ENCODE measurements around the gene TAF4B. TPM values are rescaled to one million over a fixed set of nuclear protein-coding genes. Genes with fewer than 3 reads are reported as not detected.
"Not testable (repeated sequence)": the region's sequence is repeated elsewhere in the genome, so short reads cannot be mapped to it uniquely, and the experiment has no call there.

Gene TAF4B
- total RNA-seq, 1 donor from 2014 or later = 1.8 TPM

DNA sequence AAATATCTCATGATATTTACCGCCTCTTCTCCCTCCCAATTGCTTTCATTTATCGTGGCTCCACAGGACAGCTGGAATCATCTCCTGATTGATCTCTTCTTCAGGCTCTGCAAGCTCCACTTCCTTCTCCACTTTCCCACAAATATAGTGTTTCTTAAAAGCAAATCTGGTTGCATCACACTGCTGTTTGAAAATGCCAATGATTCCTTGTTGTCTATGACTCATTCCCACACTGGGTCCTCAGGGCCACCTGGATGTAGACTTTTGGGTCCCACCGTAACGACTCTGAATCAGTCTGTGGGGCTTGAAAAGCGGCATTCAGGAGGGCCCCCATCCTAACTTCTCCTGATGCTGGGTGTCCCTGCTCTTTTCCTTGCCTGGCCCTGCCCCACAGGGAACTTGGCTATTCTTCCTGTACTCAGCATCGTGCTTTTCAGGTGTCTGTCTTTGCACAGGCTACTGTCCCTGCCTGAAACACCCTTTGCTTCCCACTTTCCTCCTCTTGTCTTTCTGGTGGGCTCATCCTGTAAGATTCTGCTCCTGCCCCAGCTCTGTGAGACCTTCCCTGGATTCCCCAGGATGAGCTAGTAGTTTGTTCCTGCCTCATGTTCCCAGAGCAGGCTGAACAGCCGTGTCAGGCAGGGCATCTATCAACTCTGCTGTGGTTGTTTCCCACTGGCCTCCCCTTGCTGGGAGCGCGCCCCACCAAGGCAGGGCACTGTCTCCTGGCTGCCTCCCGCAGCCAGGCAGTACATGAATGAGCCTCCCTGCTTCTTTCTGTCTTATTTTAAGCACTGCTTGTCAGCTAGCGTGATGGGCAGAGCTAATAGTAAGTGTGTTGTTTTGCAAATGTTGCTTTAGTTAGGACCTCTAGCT, 210.2 kb downstream of the TAF4B start:
- TF ChIP-seq, protein P1, sequence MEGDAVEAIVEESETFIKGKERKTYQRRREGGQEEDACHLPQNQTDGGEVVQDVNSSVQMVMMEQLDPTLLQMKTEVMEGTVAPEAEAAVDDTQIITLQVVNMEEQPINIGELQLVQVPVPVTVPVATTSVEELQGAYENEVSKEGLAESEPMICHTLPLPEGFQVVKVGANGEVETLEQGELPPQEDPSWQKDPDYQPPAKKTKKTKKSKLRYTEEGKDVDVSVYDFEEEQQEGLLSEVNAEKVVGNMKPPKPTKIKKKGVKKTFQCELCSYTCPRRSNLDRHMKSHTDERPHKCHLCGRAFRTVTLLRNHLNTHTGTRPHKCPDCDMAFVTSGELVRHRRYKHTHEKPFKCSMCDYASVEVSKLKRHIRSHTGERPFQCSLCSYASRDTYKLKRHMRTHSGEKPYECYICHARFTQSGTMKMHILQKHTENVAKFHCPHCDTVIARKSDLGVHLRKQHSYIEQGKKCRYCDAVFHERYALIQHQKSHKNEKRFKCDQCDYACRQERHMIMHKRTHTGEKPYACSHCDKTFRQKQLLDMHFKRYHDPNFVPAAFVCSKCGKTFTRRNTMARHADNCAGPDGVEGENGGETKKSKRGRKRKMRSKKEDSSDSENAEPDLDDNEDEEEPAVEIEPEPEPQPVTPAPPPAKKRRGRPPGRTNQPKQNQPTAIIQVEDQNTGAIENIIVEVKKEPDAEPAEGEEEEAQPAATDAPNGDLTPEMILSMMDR (IDR thresholded peaks at IDR 0.05; ENCODE audit: unreplicated experiment) = no peak
- Mint-ChIP-seq H3K27me3 (peaks cover 30% of the 10 kb centered on the region), H3K9me3 (ENCODE audit: low read depth) (no peaks in the 10 kb centered on the region), H3K36me3 (ENCODE audit: insufficient read depth) (no peaks in the 10 kb centered on the region), H3K27ac (no peak overlapping the region), H3K4me1 (ENCODE audit: low read depth) (peaks cover 3% of the 10 kb centered on the region), H3K4me3 (ENCODE audit: low read depth) (no peak overlapping the region)
- DNase-seq (ENCODE audit: low spot score, unreplicated experiment) = no peak

DNA sequence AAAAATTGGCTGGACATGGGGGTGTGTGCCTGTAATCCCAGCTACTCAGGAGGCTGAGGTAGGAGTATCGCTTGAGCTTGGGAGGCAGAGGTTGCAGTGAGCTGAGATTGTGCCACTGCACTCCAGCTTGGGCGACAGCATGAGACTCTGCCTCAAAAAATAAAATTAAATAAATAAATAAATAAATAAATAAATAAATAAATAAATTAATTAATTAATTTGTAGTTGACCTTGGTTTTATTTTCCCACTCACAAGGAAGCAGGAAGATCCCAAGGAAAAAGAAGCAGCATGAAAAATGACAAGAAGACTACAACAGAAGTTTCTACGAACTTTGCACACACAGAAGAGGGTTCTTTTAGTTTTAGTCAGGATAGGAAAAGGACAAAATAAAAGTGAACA, 211.4 kb downstream of the TAF4B start:
- not testable (repeated sequence) for DNase-seq (ENCODE audit: low spot score, unreplicated experiment); H3K4me3 Mint-ChIP-seq (ENCODE audit: low read depth); H3K4me1 Mint-ChIP-seq (ENCODE audit: low read depth); H3K36me3 Mint-ChIP-seq (ENCODE audit: insufficient read depth); H3K9me3 Mint-ChIP-seq (ENCODE audit: low read depth); H3K27ac Mint-ChIP-seq
- peaks cover 23% of the 10 kb centered on the region for H3K27me3 Mint-ChIP-seq

DNA sequence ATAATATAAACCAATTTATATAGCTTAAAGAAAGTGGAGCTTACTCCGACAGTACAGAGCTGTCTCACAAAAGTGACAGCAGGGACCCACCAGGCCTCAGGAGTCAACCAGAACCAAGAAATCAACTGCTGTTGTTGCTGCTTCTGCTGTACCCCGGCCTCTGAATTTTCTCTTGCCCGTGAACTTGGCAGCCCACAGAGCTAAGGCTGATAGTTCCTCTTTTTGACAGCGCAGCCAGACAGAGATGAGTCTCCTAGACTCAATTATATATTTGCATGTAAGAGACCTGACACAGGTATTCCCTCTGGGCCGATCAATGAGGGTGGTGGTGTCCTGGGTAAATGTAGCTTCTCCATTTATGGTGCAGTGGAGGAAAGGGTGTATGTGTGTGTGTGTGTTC, 212.7 kb downstream of the TAF4B start:
- H3K9me3 Mint-ChIP-seq (ENCODE audit: low read depth) = peaks cover 2% of the 10 kb centered on the region
- no peaks in the 10 kb centered on the region for H3K36me3 Mint-ChIP-seq (ENCODE audit: insufficient read depth)
- H3K27me3 Mint-ChIP-seq = peaks cover 23% of the 10 kb centered on the region
- TF ChIP-seq, protein P1 (IDR thresholded peaks at IDR 0.05; ENCODE audit: unreplicated experiment) = no peak
- no peak overlapping the region for H3K27ac Mint-ChIP-seq
- H3K4me1 Mint-ChIP-seq (ENCODE audit: low read depth) = peaks cover 5% of the 10 kb centered on the region
- no peak overlapping the region for H3K4me3 Mint-ChIP-seq (ENCODE audit: low read depth)
- no peak for DNase-seq (ENCODE audit: low spot score, unreplicated experiment)

DNA sequence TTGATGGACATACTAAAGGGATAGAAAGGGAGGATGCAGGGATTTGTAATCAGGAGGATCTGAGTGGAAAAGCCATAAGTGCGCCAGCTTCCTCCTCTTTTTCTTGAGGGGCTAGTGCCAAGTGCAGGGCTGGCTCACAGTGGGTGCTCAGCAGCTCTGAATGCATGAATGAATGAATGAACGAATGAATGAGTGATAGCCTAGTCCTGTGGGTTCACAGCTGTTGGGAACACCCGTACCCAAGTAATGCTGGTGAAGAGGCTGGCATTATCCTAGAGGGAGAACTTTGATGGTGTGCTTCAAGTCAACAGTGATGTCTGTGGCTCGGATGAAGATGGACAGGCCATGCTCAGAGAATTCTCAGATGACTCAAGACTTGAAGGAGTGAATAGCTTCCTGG, 213.3 kb downstream of the TAF4B start:
- Mint-ChIP-seq H3K9me3 (ENCODE audit: low read depth) (peaks cover 4% of the 10 kb centered on the region), H3K27ac (no peak overlapping the region), H3K4me1 (ENCODE audit: low read depth) (peaks cover 5% of the 10 kb centered on the region), H3K27me3 (peaks cover 23% of the 10 kb centered on the region), H3K4me3 (ENCODE audit: low read depth) (no peak overlapping the region), H3K36me3 (ENCODE audit: insufficient read depth) (no peaks in the 10 kb centered on the region)
- TF ChIP-seq, protein P1 (IDR thresholded peaks at IDR 0.05; ENCODE audit: unreplicated experiment) = no peak
- no peak for DNase-seq (ENCODE audit: low spot score, unreplicated experiment)

DNA sequence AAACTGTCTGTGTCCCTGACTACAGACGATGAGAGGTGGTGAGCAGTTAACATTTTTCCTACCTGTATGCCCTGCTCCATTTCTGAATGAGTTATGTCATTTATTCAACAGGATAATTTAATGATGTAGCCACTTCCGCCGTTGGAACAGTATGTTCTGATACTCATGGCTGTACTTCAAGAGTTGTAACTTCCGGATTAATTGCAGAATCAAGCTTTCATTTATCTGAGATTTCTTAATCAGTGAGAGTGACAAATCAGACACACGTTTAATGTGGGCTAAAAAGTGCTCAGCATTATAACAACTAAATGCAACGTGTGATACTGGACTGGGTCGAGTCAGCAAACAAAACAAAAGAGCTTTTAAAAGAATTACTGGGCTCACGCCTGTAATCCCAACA, 214.4 kb downstream of the TAF4B start:
- DNase-seq (ENCODE audit: low spot score, unreplicated experiment) = no peak
- H3K27me3 Mint-ChIP-seq = peaks cover 19% of the 10 kb centered on the region
- TF ChIP-seq, protein P1 (IDR thresholded peaks at IDR 0.05; ENCODE audit: unreplicated experiment) = no peak
- no peak overlapping the region for H3K4me3 Mint-ChIP-seq (ENCODE audit: low read depth)
- H3K9me3 Mint-ChIP-seq (ENCODE audit: low read depth) = peaks cover 4% of the 10 kb centered on the region
- H3K4me1 Mint-ChIP-seq (ENCODE audit: low read depth) = peaks cover 5% of the 10 kb centered on the region
- H3K27ac Mint-ChIP-seq = no peak overlapping the region
- H3K36me3 Mint-ChIP-seq (ENCODE audit: insufficient read depth) = no peaks in the 10 kb centered on the region

Other genes with a start within 250 kb of the TAF4B start
- 84.4 and 88.2 TPM in 2 replicates for gene SS18, start 135.8 kb upstream of the TAF4B start, total RNA-seq
- gene PSMA8, start 92.6 kb upstream of the TAF4B start, total RNA-seq = 0.29 TPM in 1 of 2 replicates, not detected in the other